HG02840 (cell line): ENCODE results near the gene TMTC2.

ENCODE experiments used
- ATAC-seq: cut with Tn5 transposase; IDR thresholded peaks from one replicate; pipeline ENCODE4 v1.9.1; 2021; ENCODE audit warnings: mild to moderate bottlenecking, moderate library complexity, moderate number of reproducible peaks; ENCODE audit not compliant: unreplicated experiment, low FRiP score

Gene TMTC2

DNA sequence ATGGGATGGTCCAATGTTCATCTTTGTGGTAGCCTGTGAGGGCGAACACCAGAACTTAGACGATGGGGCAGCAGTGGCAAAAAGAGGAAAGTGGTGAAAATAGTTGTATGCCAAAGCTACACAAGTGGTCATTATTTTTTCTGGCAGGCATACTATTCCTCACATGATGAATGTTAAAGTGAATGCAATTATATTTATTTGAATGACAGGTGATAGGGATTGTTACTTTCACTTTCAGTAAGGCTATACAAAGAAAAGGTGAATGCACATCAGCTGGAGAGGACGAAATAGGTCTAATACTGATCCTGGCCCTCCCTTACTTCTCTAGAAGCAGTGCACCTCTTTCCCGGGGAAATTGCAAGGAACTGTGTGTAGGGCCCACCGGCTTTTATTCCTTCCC is 470.1 kb downstream of the TMTC2 start:
- ATAC-seq = no peak

DNA sequence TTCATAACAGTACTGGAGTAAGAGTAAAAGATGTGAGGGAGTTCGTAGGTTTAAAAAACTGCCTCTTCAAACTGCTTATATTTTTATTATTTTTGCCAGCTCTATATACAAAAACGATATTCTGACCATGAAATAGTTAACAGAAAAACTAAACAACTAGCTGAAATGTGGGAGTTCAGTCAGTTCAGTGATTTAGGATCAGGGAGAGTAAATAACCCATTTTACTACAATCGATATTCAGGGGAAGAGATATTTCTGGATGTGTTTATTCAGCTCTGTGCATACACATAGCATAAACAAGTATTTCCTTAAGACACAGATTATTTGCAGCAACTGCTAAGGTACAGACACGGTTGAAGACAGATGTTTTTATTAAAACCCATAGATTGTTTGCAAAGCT is 470.9 kb downstream of the TMTC2 start:
- ATAC-seq = no peak

GRCh38 chr12:83158613-83159207 is 472.0 kb downstream of the TMTC2 start:
- ATAC-seq = no peak

- no peak for ATAC-seq
Observed at GRCh38 chr12:83161456-83161855, 474.8 kb downstream of the TMTC2 start.

DNA sequence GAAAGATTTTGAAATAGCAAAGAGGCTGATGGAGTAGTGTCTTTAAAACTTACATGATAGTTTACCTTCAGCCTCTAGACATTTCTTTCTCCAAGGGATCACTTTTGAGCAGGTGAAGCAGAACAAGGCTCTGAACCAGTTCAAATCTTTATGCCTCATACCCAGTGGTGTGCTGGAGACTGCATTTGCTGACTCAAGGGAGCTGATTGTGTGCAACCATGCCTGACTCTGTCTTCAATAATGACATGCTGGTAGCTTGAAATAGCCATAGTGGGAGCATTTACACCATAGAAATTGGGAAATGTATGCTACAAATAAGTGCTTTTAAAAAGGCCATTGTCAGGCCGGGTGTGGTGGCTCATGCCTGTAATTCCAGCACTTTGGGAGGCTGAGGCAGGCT is 482.0 kb downstream of the TMTC2 start:
- no peak for ATAC-seq

DNA sequence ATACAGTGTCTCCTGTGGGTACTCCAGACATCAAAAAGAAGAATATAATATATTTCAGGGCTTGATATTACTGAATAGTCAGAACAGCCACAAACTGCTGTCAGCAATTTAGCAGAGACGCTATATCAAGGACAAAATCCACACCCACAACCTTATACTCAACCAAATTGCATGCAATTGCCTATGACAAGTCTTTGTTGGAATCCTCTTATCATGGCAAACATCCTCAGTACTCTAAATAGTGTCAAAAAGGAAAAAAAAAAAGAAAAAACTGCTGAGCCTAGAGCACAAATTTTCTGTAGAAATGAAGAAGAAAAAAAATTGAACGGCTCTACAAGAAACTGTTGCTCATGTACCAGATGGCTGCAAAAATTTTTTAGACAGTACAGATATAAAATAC is 485.7 kb downstream of the TMTC2 start:
- ATAC-seq = no peak

- no peak for ATAC-seq
Observed at GRCh38 chr12:83172866-83173649, 486.4 kb downstream of the TMTC2 start.

- no peak for ATAC-seq
Observed at GRCh38 chr12:83179999-83180398, 493.3 kb downstream of the TMTC2 start.

DNA sequence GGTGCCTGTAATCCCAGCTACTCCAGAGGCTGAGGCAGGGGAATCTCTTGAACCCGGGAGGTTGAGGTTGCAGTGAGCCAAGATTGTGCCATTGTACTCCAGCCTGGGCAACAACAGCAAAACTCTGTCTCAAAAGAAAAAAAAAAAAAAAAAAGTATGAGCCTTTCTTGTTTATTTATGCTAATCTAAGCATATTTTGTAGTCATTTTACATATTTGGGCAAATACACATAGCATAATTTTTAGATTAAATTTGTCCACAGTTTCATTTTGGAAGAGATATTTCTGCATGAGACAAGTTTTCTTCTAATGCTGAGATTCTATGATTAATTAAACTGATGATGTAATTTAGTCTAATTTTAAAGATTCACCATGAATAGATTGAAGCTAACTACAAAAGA is 494.4 kb downstream of the TMTC2 start:
- no peak for ATAC-seq

DNA sequence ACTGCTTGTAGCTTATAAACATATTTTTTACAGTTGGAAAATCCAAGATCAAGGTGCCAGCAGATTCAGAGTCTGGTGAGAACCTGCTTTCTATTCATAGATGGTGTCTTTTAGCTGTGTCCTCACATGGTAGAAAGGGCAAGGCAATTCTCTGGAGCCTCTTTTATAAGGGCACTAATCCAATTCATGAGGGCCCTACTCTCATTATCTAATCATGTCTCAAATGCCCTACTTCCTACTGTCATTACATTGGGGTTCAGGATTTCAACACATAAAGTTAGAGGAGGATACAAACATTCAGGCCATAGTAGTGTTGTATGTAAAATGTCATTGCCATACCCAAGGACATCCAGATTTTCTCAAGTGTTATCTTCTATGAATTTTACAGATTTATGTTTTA is 496.4 kb downstream of the TMTC2 start:
- no peak for ATAC-seq
